HG03280 (cell line): Measurements from ENCODE around the gene HRG.
"Not testable (repeated sequence)": the region's sequence is repeated elsewhere in the genome, so short reads cannot be mapped to it uniquely, and the experiment has no call there.

Experiments used
- ATAC-seq: cut with Tn5 transposase; IDR thresholded peaks from one replicate; pipeline ENCODE4 v1.9.1; 2021; ENCODE audit warnings: mild to moderate bottlenecking, moderate library complexity; ENCODE audit not compliant: unreplicated experiment

HRG gene

GRCh38 chr3:186665625-186666188 is at the start of gene HRG:
TSS of gene HRG (plus strand) at chr3:186666014. CDS start at chr3:186666032, 18 bp downstream.
- ATAC-seq, result no peak

GRCh38 chr3:186616299-186616617 is 49.6 kb upstream of the HRG start:
- ATAC-seq, result no peak

- peak; percentile 73 for ATAC-seq
Measured at GRCh38 chr3:186617036-186617946, 48.5 kb upstream of the HRG start.

GRCh38 chr3:186618318-186618938 is 47.4 kb upstream of the HRG start:
- ATAC-seq, result no peak

GRCh38 chr3:186619787-186620212 is 46.0 kb upstream of the HRG start:
- ATAC-seq, result no peak

- ATAC-seq, result no peak
Measured at GRCh38 chr3:186620213-186621092, 45.4 kb upstream of the HRG start.

- ATAC-seq, result no peak
Measured at GRCh38 chr3:186621894-186622650, 43.7 kb upstream of the HRG start.

GRCh38 chr3:186622651-186623310 is 43.0 kb upstream of the HRG start:
- no peak for ATAC-seq

- no peak for ATAC-seq
Measured at GRCh38 chr3:186624598-186624997, 41.2 kb upstream of the HRG start.

- ATAC-seq, result no peak
Measured at GRCh38 chr3:186625600-186626042, 40.2 kb upstream of the HRG start.

- ATAC-seq, result no peak
Measured at GRCh38 chr3:186626254-186626847, 39.5 kb upstream of the HRG start.

GRCh38 chr3:186627852-186628414 is 37.9 kb upstream of the HRG start:
- no peak for ATAC-seq

GRCh38 chr3:186628756-186629155 is 37.1 kb upstream of the HRG start:
- ATAC-seq, result no peak

- no peak for ATAC-seq
Measured at GRCh38 chr3:186630950-186631641, 34.7 kb upstream of the HRG start.

GRCh38 chr3:186633481-186633880 is 32.3 kb upstream of the HRG start:
- no peak for ATAC-seq

- ATAC-seq, result not testable (repeated sequence)
Measured at GRCh38 chr3:186634207-186634606, 31.6 kb upstream of the HRG start.

- ATAC-seq, result no peak
Measured at GRCh38 chr3:186635532-186635931, 30.3 kb upstream of the HRG start.

GRCh38 chr3:186636536-186636935 is 29.3 kb upstream of the HRG start:
- ATAC-seq, result no peak
